ENCODE measurements around the gene OR2A12. TPM values are rescaled to one million over a fixed set of nuclear protein-coding genes. Genes with fewer than 3 reads are reported as not detected.

Gene OR2A12
- total RNA-seq, 1 experiment from 2014 or later: not detected

- Histone ChIP-seq H3K4me1 (ENCODE audit: control insufficient read depth, insufficient read depth, low read length) (no peaks in the 10 kb centered on the region), H3K9me3 (ENCODE audit: control insufficient read depth, insufficient read depth, low read depth, low read length) (no peaks in the 10 kb centered on the region), H3K27me3 (ENCODE audit: control insufficient read depth, insufficient read depth, low read length) (no peaks in the 10 kb centered on the region), H3K4me3 (ENCODE audit: low read depth in 2 of 2, low read length in 2 of 2) (no peak overlapping the region), H3K27ac (ENCODE audit: low read length) (no peak overlapping the region), H3K36me3 (ENCODE audit: control insufficient read depth, insufficient read depth, low read length) (no peaks in the 10 kb centered on the region)
- in situ Hi-C loops (cut with HindIII; ENCODE audit: low pct_unique_long_range_greater_than_20kb, low sequenced_read_pairs): no loop called here
- ChIA-PET CTCF (no interaction called here), POLR2A (no interaction called here)
- ATAC-seq (no peak), DNase-seq (ENCODE audit: low read depth, low spot score) (no peak)
- no peak for TF ChIP-seq SIN3A (IDR thresholded peaks at IDR 0.05; ENCODE audit: borderline replicate concordance, insufficient read depth, low read depth, low read length)
- TF ChIP-seq POLR2AphosphoS5 (IDR thresholded peaks at IDR 0.05; ENCODE audit: low read depth, low read length): no peak
- TF ChIP-seq CTCF (IDR thresholded peaks at IDR 0.05): no peak
- TF ChIP-seq TCF7L2 (IDR thresholded peaks at IDR 0.05; ENCODE audit: low read depth, low read length): no peak
- no peak for TF ChIP-seq REST (IDR thresholded peaks at IDR 0.05; ENCODE audit: insufficient read depth in 1 of 2, low read depth in 2 of 2, low read length in 1 of 2)
- intact Hi-C loops (cut with micrococcal nuclease; ENCODE audit: unreplicated experiment): no loop called here
- BruUV-seq (replicated peaks): no TSS peak
Measured at GRCh38 chr7:144113651-144114050, 27.6 kb downstream of the OR2A12 start.

GRCh38 chr7:144118341-144118740 lies 32.3 kb downstream of the OR2A12 start:
- POLR2A ChIA-PET: no interaction called here
- Histone ChIP-seq H3K27ac (ENCODE audit: low read length) (no peak overlapping the region), H3K4me3 (ENCODE audit: low read depth in 2 of 2, low read length in 2 of 2) (no peak overlapping the region), H3K4me1 (ENCODE audit: control insufficient read depth, insufficient read depth, low read length) (no peaks in the 10 kb centered on the region), H3K36me3 (ENCODE audit: control insufficient read depth, insufficient read depth, low read length) (no peaks in the 10 kb centered on the region), H3K9me3 (ENCODE audit: control insufficient read depth, insufficient read depth, low read depth, low read length) (no peaks in the 10 kb centered on the region), H3K27me3 (ENCODE audit: control insufficient read depth, insufficient read depth, low read length) (no peaks in the 10 kb centered on the region)
- no peak for DNase-seq (ENCODE audit: low read depth, low spot score)
- CTCF ChIA-PET: no interaction called here
- no TSS peak for BruUV-seq (replicated peaks)
- TF ChIP-seq POLR2AphosphoS5 (IDR thresholded peaks at IDR 0.05; ENCODE audit: low read depth, low read length): no peak
- TF ChIP-seq TCF7L2 (IDR thresholded peaks at IDR 0.05; ENCODE audit: low read depth, low read length): no peak
- TF ChIP-seq SIN3A (IDR thresholded peaks at IDR 0.05; ENCODE audit: borderline replicate concordance, insufficient read depth, low read depth, low read length): no peak
- no peak for TF ChIP-seq CTCF (IDR thresholded peaks at IDR 0.05)
- no peak for TF ChIP-seq REST (IDR thresholded peaks at IDR 0.05; ENCODE audit: insufficient read depth in 1 of 2, low read depth in 2 of 2, low read length in 1 of 2)
- in situ Hi-C loops (cut with HindIII; ENCODE audit: low pct_unique_long_range_greater_than_20kb, low sequenced_read_pairs) (no loop called here), intact Hi-C loops (cut with micrococcal nuclease; ENCODE audit: unreplicated experiment) (no loop called here)
- ATAC-seq: no peak
